RKO (cell line): ENCODE measurements around the gene KLHDC7B.
"Not testable (repeated sequence)": the region's sequence is repeated elsewhere in the genome, so short reads cannot be mapped to it uniquely, and the experiment has no call there.

Source experiments
- DNase-seq: peaks from one replicate; pipeline ENCODE4 v3.0.0-alpha.2; 2016; ENCODE audit warnings: low spot score

The KLHDC7B gene

GRCh38 chr22:50529897-50530579 is 15.7 kb upstream of the KLHDC7B start, which contains the start of gene TYMP:
TSS of gene TYMP (minus strand) at chr22:50530012. CDS start at chr22:50529709, 303 bp downstream.
- peak; percentile 80 for DNase-seq

GRCh38 chr22:50530580-50530876 is 15.2 kb upstream of the KLHDC7B start:
- peak; percentile 57 for DNase-seq

- peak; percentile 90 for DNase-seq
Measured at GRCh38 chr22:50530877-50531545, 14.7 kb upstream of the KLHDC7B start.

- DNase-seq: peak; percentile 69
Measured at GRCh38 chr22:50531546-50531961, 14.1 kb upstream of the KLHDC7B start.

GRCh38 chr22:50531962-50532674 is 13.6 kb upstream of the KLHDC7B start:
- peak; percentile 62 for DNase-seq

GRCh38 chr22:50532824-50533796 is 12.6 kb upstream of the KLHDC7B start:
- DNase-seq: no peak

- not testable (repeated sequence) for DNase-seq
Measured at GRCh38 chr22:50533856-50534711, 11.6 kb upstream of the KLHDC7B start.

- DNase-seq: no peak
Measured at GRCh38 chr22:50535113-50535512, 10.6 kb upstream of the KLHDC7B start.

- DNase-seq: no peak
Measured at GRCh38 chr22:50536226-50536625, 9.5 kb upstream of the KLHDC7B start.

- no peak for DNase-seq
Measured at GRCh38 chr22:50537765-50538164, 7.9 kb upstream of the KLHDC7B start.

GRCh38 chr22:50540381-50540780 is 5.3 kb upstream of the KLHDC7B start:
- no peak for DNase-seq

GRCh38 chr22:50541667-50542026 is 4.1 kb upstream of the KLHDC7B start:
- DNase-seq: peak; percentile 55

- DNase-seq: no peak
Measured at GRCh38 chr22:50542416-50542927, 3.2 kb upstream of the KLHDC7B start.

GRCh38 chr22:50544078-50544745 is 1.5 kb upstream of the KLHDC7B start:
- DNase-seq: no peak

- no peak for DNase-seq
Measured at GRCh38 chr22:50544746-50545253, 899 bp upstream of the KLHDC7B start.

- DNase-seq: no peak
Measured at GRCh38 chr22:50546326-50547262, 895 bp downstream of the KLHDC7B start.

- DNase-seq: no peak
Measured at GRCh38 chr22:50547263-50547985, 1.7 kb downstream of the KLHDC7B start.
